Stimulated activated CD8-positive, alpha-beta memory T cell treated with anti-CD3 and anti-CD28 coated beads, Interleukin-7, amount 100 ng/mL, for 1 hour (primary cell): ENCODE measurements around the gene PPM1J.
A peak's percentile ranks its signal among the peaks of the same experiment; 100 is the strongest.

Experiments
- DNase-seq, 2 donors: peaks; one replicate each; pipeline ENCODE4 v3.0.0-alpha.2; 2020; ENCODE audit warnings: low read depth in 2 of 2

The PPM1J gene

GRCh38 chr1:112704934-112705627 is 10.1 kb downstream of the PPM1J start:
- no peak for DNase-seq

DNA sequence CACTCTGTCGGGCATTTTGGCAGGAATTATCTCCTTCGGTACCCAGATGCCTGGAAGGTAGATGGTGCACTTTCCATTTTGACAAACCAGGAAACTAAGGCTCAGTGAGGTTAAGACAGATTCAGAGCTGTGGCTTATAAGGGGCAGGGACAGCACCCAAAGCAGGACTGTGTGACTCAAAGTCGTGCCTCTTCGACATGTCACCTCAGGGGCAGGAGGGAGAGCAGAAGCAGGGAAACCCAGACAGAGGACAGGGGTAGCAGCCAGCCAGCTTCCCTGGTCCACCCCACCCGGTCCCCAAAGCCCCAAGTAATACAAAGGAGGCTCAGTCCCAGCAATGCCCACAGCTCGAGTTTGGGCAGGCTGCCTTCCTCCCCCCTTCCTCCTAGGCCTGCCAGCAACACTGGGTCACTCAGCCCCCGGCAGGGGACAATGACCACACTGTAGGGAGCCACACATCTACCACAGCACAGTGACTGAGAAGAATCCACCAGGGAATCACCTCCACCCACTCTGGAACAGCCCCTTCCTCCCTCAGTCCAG is 10.7 kb downstream of the PPM1J start:
- DNase-seq = no peak

GRCh38 chr1:112703706-112704105 is 11.4 kb downstream of the PPM1J start:
- DNase-seq = no peak

DNA sequence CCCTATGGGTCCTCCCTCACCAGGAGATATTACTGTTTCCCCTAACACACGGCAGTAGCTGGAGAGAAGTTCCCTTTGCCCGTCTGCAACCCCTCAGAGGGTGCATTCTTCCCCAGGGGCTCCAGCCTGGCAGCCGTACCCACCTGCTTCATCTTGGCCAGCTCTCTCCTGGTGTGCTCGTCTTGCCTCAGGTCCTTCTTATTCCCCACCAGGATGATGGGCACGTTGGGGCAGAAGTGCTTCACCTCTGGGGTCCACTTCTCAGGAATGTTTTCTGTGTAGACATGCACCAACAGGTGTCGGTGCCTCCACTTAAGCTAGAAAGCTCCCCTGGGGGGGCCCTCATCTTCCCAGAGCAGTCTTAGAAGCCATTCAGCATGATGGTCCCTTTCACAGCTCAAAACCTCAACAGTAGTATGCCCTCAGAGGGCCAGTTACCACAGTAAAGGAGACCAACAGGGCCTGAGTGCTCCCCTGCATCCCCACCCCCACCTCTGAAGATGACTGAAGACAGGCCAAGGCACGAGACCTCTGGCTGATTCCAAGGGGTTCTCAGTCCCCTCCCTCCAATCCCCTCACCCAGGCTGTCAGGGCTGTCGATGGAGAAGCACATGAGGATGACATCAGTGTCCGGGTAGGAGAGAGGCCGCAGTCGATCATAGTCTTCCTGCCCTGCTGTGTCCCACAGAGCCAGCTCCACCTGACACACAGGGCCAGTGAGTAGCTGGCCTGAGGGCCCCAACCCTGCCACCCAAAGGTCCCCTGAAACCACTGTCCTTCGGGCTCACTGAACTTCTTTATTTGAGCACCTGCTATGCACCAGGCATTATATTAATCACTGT is 12.5 kb downstream of the PPM1J start:
- DNase-seq = no peak

GRCh38 chr1:112702067-112702395 is 13.1 kb downstream of the PPM1J start:
- no peak for DNase-seq

GRCh38 chr1:112701227-112702066 is 13.7 kb downstream of the PPM1J start:
- DNase-seq = no peak

GRCh38 chr1:112700290-112701226 is 14.6 kb downstream of the PPM1J start:
- peak; percentile 47 to 48 for DNase-seq

GRCh38 chr1:112699425-112700144 is 15.5 kb downstream of the PPM1J start:
- DNase-seq = no peak

DNA sequence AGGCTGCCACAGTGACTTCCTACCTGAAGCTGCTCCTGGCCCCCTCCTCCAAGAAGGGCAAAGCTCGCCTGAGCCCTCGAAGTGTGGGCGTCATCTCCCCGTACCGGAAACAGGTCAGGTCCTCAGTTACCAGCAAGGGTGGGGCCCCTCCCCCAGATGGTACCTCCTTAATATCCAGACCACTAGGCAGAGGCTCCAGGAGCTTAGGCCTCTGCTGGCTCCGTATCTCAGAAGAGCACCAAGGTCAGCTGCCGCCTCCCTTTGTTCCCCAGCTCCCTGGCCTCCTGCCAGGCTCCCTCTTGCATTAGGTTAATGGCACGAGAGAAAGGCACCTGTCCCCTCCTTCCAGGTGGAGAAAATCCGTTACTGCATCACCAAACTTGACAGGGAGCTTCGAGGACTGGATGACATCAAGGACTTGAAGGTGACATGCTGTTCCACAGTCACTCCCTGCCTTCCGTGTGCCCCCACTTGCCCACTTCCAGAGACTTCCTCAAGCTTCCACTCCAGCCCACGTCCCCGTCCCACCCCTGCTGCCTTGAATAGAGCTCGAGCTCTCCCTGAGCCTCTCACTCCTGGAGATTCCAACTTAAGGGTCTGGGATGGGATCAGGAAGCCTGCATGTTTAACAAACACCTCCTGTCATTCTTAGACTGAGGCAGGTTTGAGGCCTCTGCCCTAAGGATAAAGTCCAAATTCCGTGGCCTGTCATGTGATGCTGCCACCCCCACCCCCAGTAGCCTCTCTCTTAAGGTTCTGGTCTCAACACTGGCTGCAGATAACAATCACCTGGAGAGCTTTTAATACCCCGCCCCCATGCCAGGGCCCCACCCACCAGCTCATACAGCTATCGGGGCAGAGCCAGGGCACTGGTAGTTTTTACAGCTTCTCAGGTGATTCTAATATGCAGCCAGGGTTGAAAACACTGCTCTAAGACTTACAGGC is 16.5 kb downstream of the PPM1J start:
- no peak for DNase-seq

DNA sequence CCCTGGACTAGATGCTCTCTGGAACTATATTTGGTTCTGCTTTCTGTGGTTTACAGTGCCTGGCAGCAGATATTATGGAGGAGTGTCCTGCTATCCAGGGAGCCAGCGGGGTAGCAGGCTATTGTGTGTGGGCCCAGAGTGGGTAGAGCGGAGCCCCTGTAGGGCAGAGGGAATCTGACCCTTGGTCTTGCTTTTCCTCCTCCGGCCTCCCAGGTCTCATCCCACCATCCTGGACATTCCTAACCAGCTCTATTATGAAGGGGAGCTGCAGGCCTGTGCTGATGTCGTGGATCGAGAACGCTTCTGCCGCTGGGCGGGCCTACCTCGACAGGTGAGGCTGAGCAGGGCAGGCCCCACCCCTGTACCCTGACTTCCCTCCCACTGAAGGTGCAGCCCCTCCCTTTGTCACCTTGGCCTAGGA is 17.3 kb downstream of the PPM1J start:
- DNase-seq = no peak

DNA sequence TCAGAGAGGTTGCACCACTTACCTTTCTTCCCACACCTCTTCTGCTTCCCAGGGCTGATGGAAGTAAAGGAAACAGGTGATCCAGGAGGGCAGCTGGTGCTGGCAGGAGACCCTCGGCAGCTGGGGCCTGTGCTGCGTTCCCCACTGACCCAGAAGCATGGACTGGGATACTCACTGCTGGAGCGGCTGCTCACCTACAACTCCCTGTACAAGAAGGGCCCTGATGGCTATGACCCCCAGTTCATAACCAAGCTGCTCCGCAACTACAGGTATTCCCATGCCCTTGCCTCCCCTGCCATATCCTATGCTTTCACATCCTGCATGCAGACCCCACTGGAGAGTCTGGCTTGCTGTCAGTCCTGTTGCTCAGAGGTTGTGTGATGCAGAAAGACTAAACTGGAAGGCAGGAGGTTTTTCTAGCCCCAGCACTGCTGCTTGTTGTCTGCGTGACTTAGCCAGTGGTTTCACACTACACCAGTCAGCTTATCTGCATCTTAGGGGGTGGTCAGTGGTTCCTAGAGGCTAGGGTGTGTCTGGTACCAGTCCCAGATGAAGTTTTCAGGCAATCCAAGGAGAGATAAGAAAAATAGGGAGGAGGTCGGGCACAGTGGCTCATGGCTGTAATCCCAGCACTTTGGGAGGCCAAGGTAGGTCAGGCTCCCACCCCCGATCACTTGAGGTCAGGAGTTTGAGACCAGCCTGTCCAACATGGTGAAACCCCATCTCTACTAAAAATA is 18.4 kb downstream of the PPM1J start:
- DNase-seq = no peak

GRCh38 chr1:112695276-112695675 is 19.9 kb downstream of the PPM1J start:
- no peak for DNase-seq

- DNase-seq = no peak
Observed at GRCh38 chr1:112694363-112694929, 20.7 kb downstream of the PPM1J start.

DNA sequence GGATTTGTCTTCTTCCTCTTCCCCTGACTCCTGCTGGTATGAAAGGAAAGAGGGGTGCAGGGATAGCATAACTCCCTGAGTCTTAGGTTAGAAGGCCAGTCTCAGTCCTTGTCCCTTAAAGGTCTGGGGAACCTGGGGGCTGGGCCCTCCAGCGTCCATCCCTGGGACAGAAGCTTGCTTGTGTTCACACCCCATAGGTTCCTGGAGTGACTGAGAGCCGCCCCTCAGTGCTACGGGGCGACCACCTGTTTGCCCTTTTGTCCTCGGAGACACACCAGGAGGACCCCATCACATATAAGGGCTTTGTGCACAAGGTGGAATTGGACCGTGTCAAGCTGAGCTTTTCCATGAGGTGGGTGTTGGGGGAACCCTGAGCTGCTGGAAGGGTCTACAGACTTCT is 21.3 kb downstream of the PPM1J start:
- DNase-seq = no peak

- no peak for DNase-seq
Observed at GRCh38 chr1:112692681-112693080, 22.5 kb downstream of the PPM1J start.

GRCh38 chr1:112689842-112690237 is 25.3 kb downstream of the PPM1J start:
- DNase-seq = no peak

DNA sequence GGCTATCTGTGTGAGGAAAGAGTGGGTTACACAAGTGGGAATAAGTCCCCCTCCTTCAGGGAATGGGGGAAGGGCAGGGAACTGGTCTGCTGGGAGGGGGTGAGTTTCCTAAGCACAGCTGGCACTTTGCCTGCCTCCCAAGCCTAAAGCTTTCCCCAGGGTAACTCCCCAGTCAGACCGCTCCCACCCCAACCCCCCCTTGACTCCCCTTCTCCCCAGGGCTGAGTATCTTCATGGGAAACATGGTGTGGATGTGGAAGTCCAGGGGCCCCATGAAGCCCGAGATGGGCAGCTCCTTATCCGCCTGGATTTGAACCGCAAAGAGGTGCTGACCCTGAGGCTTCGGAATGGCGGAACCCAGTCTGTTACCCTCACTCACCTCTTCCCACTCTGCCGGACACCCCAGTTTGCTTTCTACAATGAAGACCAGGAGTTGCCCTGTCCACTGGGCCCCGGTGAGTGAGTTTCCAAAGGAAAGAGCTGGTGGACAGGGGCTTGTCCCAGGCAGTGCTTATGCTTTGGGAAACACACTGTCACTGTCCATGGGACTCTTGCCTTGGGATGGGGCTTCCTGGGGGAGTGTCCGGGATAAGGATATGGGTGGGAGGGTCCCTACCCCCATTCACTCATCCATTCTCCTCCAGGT is 25.8 kb downstream of the PPM1J start:
- no peak for DNase-seq

DNA sequence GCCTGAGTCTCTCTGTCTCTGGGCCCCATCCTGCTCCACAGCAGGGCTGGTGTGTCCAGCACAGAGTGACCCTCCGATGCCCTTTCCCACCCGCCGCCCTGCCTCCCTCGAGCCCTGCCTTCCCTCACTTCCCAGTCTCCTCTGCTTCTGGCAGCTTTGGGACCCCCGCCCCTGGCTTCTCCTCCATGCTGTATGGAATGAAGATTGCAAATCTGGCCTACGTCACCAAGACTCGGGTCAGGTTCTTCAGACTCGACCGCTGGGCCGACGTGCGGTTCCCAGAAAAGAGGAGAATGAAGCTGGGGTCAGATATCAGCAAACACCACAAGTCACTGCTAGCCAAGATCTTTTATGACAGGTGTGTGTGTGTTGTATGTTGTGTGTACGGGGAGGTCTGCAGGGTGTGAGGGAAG is 26.3 kb downstream of the PPM1J start:
- no peak for DNase-seq
